GM21619 (cell line): Measurements from ENCODE around the gene PITX2.

Experiments used
- ATAC-seq: cut with Tn5 transposase; IDR thresholded peaks from one replicate; pipeline ENCODE4 v1.9.1; 2021; ENCODE audit not compliant: unreplicated experiment

PITX2 gene

GRCh38 chr4:110636680-110637407, 14.0 kb upstream of the PITX2 start:
- ATAC-seq: no peak

DNA sequence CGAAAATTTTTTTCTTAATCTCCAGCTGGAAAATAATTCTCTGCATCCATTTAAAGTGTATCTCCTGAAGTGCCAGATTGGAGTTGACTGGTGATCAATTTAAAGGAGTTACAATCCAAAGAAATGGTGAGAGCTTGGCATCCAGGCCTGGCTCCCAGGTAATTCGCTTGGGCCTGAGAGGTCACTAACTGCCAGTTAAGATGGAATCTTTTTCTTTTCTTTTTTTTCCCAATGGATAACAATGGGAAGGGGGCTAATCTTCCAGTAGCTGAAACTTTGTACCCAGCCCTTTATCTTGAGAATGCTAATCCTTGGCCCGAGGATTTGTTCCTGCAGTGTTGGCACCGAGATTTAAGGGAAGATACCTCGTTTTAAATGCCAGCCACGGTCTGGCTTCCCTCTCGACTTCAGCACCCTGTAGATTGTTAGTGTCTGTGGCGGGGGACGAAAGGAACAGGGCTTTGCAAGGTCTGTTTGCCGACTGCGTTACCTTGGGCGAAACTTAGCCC, 13.3 kb upstream of the PITX2 start:
- ATAC-seq: no peak

GRCh38 chr4:110635163-110635865, 12.4 kb upstream of the PITX2 start:
- ATAC-seq: no peak

DNA sequence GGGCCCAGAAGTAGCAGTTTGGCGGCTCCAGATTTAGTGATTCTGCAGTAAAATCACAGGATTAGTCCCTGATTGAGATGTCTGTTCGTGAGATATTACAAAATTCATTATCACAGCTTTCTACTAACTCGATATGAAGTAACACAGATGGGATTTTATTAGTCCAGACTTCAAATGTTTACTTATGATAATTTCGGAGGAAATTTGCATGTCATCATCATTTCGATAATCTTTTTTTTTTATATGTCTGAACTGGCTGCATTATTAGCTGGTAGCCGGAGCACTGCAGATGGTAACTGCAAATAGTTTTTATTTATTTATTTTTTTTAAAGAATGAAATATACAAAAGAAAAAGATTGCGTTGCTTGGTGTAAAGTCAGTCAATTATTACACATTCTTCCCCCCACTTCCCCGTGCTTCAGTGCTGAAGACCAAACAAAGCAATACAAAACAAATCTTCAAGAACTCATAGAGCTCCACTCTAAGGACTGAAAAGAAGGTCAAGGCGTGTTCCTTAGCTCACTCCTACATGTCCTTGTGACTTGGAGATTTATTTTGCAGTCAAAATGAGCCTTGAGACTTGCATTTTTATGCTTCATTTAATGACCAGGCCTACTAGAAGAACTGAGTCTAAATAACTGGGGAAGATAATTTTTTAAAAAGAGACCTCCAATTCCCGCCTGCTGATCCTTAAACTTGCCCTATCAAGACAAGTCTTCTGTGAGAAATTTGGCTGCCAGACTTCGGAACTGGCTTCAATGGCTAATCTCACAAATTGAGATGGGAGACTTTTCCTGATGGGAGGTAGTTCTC, 11.7 kb upstream of the PITX2 start:
- ATAC-seq: no peak

- ATAC-seq: no peak
These were observed 10.8 kb upstream of the PITX2 start for GRCh38 chr4:110633358-110634341.

DNA sequence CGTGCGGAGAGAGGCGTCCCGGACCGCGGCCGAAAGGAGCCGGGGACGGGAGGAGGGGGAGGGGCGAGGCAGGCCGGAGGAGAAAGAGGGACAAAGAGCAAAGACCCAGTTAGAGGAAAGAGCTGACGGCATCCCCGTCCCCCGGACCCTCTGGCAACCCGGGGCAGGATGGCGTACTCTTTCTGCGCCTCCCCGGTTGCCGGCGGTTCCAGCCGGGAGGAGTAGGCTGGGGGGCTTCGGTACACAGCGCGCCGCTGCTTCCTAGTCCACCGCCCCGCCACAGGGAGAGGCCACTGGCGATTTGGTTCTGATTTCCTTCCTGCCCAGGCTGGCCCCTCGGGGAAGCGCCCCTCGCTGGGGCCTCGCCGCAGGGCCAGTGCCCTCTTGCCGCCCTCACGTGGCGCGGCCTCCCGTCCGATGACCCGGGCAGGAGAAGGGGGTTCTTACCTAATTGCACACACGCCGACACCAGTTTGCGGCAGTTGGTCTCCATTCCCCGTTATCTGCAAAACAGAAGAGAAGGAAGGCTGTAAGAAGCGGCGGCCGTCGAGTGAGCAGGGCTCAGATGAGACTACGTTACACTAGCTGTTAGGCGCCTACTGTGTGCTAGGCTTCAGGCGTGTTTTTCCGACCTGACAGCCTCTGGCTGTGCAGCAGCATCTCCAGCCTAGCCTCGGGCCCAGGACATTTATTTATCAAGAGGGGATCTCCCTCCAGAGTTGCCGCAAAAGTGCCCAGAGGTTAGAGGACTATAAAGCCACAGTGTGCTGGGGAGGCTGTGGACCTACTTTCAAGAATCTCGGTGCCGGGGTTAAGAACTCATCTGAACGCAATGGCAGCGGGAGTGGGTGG, 9.9 kb upstream of the PITX2 start:
- no peak for ATAC-seq

DNA sequence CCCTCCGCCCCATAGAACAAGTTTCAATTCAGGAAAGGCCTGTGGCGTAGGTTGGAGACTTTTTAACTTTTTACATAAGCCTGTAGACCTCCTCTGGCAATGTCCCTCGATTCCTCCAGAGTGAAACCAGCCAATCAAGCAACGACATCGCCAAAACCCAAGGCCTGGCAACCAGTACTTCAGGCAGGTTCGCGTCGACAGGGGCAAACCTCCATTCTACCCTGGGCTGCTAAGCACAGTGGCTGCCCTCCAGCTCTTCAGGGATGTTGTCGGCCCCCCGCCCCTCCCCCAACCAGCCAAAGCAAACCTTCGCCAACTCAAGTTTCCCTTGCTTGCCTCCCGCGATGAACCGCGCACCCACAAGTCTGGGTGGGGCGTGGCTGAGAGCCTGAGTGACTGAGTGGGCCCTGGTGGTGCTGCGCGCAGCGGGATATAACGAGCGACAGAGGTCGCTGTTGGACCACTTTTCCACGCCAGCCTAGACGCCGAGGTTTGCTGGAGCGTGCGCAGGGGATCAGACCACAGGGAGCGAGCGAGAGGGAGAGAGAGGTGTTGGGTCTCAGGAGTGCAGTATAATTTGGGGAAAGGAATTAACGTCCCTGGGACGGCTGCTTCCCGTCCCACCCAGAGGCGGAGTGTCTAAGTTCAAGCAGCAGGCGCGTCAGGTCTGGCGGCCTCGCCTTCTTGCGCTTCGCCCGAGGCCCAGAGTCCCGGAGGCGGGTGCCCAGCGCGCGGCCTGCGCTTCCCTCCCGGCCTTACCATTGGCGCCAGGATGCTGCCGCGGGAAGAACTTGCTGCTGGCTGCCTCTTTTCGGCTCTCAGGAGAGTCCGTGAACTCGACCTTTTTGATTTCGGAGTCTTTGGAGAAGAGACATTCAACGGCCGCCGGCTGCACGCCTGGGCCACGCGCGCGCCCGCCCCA, 9.0 kb upstream of the PITX2 start:
- ATAC-seq: peak; percentile 99

- no peak for ATAC-seq
These were observed 8.0 kb upstream of the PITX2 start for GRCh38 chr4:110630688-110631402.

DNA sequence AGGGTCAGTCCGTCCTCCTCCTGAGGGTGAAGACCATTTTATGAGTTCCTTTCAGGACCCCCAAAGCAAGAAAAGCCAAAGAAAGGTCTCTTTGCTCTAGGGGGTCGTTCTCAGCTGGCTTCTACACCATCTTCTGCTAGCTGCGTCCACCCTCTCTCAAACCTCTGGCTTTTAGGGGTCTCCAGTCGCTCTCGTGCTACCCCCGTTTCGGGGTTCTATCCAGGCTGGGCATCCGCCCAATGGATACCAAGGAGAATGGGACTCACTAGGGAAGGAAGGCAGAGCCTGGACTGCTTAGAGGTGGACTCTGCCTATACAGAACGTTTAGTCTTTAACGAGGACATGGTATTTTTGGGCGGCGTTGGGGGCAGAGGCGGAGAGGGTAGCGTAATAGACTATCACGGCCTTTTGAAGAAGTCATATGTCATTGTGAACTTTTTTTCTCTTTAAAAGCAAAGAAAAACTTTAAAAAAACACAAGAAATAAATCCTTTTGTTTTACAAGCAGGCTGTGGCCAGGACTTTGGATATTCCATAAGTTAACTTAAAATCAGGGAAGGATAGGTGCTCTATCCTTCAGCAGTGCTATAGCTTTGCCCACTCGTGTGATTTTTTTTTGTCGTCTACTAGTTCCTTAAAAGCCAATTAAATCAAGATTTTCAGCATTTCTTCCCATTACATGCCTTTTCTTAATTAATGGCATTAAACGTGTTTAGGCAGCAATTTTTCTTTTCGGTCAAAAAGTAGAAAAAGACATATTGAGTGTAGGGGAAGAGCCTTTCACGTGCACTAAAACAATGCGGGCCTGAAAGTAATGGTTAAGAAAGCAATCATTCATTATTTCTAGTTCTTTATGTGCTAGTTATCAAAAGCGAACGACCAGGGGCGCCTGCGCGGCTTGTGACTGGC, 7.2 kb upstream of the PITX2 start:
- no peak for ATAC-seq

DNA sequence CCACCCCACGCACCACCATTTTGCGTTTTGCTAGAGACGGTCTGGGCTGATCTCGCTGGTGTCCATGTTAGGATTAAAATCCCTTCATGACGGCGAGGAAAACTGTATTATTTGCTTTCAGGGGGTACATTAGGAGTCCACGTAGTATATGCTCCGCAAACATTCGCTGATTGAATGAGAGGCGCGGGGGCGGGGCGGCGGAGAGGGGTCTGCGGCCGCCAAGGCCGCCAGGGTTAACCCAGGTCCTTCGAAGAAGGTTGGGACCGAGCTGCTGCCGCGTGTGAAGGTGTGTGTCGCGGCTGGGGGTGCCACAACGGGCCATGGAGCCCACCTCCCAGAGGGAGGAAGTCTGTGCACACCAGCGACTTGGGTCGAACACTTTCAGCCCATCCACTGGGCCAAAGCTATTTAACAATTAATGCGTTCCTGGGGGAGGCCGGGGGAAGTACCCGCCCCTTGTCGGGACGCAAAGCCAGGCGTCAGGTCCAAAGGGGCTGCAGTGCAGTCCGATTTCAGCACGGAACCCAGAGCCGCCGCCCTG, 6.4 kb upstream of the PITX2 start:
- ATAC-seq: no peak

DNA sequence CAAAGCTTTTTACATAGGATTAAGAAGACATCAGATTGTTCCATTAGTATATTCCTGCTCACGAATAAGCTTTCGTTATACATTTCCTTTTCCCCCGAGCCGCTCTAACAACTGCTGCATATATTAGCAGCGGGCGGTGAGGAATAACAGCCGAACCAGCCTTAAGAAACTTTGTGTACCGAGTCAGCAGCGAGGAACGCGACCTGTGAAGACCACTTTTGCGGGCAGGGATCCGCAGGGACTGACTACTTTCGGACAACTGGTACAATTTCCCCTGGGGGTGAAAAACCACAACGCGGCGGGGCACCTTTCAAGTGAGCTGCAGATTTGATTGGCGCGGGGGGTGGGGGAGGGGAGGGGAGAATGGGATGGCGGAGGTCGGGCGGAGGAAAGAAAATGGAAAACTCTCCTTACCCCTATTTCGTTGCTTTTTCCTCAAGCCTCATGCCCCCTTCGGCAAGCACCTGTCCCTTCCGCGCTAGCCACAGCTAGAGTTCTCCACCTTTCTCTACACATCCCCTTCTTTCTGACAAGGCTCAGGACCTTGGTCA, 5.9 kb upstream of the PITX2 start:
- no peak for ATAC-seq

DNA sequence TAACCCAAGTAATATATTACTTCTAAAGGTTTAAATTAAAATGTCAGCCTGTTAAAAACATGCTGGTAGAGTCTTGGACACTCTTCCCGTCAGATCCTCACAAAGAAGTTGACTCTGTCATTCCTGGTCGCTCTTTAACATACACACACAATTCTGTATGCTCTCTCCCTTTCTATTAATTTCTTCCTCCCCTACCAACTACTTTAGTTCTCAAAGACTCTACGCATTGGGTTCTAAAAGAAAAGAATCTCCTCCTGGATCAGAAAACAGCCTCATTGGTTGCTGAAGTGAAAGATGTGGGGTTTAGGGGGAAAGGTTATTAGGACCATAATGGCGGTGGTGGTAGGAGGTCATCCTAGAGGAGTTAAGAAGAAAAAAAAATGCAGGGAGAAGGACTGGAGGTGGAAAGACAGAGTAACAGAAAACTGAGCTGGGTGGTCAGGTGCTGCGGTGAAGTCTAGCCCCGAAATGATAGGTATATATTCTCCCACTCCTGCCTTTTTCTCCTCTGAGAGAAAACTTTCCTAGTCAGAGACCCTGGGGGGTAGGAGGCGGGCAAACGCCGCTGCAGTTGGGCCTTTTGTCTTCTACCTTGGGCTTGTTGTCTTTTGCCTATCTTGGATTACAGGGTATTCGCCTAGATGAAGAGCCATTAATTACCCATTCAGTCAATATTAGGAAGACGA, 5.2 kb upstream of the PITX2 start:
- no peak for ATAC-seq

DNA sequence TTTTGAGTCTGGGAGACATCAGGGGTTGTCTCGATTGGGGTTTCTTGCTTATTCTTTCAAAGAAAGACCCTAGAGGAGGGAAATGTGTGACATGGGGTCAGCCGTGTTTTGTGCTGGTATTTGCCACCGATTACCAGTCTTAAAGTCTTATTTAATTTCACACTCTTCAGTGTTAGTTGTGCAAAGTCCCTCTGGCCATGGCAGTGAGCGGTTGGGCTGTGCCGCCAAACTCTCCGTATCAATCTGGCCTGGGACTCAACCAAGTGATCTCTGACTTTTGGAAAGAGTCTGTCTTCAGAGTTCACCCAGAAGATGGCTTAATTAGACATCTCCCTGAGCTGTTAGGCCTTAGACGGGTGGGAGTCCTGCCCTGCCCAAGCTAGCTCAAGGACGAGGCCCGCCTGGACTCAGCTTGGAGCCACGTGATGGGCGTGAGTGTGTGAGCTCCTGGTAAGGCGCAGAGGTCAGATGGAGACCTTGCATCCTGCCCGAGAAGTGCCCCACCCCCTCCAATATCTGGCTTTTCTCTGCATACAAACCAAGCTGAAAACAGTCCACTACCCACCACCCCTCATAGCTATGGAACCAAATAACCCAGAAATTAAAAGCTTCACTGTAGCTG, 3.8 kb upstream of the PITX2 start:
- no peak for ATAC-seq

DNA sequence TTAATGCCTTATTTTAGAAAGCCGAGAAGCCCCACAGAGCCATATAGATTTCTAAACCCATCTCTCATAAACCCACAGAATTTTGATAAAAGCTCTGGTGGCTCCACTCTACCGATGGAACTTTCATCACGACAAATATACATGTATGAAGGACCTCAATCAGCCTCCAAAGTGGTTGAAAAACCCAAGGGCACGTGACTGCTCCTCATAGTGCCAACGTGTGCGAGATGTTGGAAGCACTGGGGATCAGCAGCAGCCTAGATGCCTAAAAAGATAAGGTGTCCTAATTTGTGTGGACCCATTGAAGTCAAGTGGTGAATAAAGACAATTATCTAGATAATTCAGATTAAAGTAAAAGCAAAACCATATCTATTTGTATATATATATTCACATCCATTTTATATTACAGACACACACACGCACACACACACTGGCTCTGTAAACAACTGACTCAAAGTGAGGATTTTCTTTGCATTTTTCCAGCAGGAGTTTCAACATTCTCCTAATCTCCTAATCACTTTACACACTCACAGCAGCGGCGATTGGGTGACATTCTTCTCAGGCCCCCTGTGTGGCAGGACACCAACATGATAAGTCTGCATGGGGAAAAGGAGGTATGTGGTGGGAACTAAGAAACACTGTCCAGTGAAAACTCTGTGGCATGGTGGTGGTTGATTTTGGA, 2.8 kb upstream of the PITX2 start:
- ATAC-seq: no peak
